ENCODE data around the gene IYD.

The IYD gene

GRCh38 chr6:150368762-150369161 is at the start of gene IYD:
Gene IYD (plus strand): TSS chr6:150369012. CDS start chr6:150369032, 20 bp downstream.
- no peaks in the 10 kb centered on the region for H3K9me3 ChIP-seq (ENCODE audit: control insufficient read depth, insufficient read depth, low read length)
- no peak within 1 kb of the TSS for H3K4me3 ChIP-seq (ENCODE audit: low read depth, low read length)
- H3K9ac ChIP-seq (ENCODE audit: low read depth, low read length): no peak within 1 kb of the TSS
- H3K27me3 ChIP-seq (ENCODE audit: control insufficient read depth, insufficient read depth, low read length): no peaks in the 10 kb centered on the region
- H3K4me1 ChIP-seq (ENCODE audit: control insufficient read depth, insufficient read depth, low read length): no peaks in the 10 kb centered on the region
- H3K36me3 ChIP-seq (ENCODE audit: control insufficient read depth, insufficient read depth, low read length): no peaks in the 10 kb centered on the region
- no peak within 1 kb of the TSS for H3K27ac ChIP-seq (ENCODE audit: low read depth, low read length)

- Histone ChIP-seq H3K9ac (ENCODE audit: low read depth, low read length) (no peak overlapping the region), H3K27me3 (ENCODE audit: control insufficient read depth, insufficient read depth, low read length) (no peaks in the 10 kb centered on the region), H3K9me3 (ENCODE audit: control insufficient read depth, insufficient read depth, low read length) (no peaks in the 10 kb centered on the region)
These were observed 48.9 kb upstream of the IYD start for GRCh38 chr6:150319924-150320323.

GRCh38 chr6:150320442-150320841 is 48.4 kb upstream of the IYD start:
- no peaks in the 10 kb centered on the region for H3K36me3 ChIP-seq (ENCODE audit: control insufficient read depth, insufficient read depth, low read length)
- no peaks in the 10 kb centered on the region for H3K27me3 ChIP-seq (ENCODE audit: control insufficient read depth, insufficient read depth, low read length)
- no peaks in the 10 kb centered on the region for H3K4me1 ChIP-seq (ENCODE audit: control insufficient read depth, insufficient read depth, low read length)
- H3K27ac ChIP-seq (ENCODE audit: low read depth, low read length): no peak overlapping the region
- no peak overlapping the region for H3K4me3 ChIP-seq (ENCODE audit: low read depth, low read length)
- no peak overlapping the region for H3K9ac ChIP-seq (ENCODE audit: low read depth, low read length)
- no peaks in the 10 kb centered on the region for H3K9me3 ChIP-seq (ENCODE audit: control insufficient read depth, insufficient read depth, low read length)

More at GRCh38 chr6:150319924-150320323, 48.9 kb upstream of the IYD start:
- Histone ChIP-seq H3K4me3 (ENCODE audit: low read depth, low read length) (no peak overlapping the region), H3K4me1 (ENCODE audit: control insufficient read depth, insufficient read depth, low read length) (no peaks in the 10 kb centered on the region), H3K27ac (ENCODE audit: low read depth, low read length) (no peak overlapping the region), H3K36me3 (ENCODE audit: control insufficient read depth, insufficient read depth, low read length) (no peaks in the 10 kb centered on the region)

GRCh38 chr6:150322466-150322871 is 46.3 kb upstream of the IYD start:
- Histone ChIP-seq H3K36me3 (ENCODE audit: control insufficient read depth, insufficient read depth, low read length) (no peaks in the 10 kb centered on the region), H3K4me1 (ENCODE audit: control insufficient read depth, insufficient read depth, low read length) (no peaks in the 10 kb centered on the region), H3K27me3 (ENCODE audit: control insufficient read depth, insufficient read depth, low read length) (no peaks in the 10 kb centered on the region), H3K9ac (ENCODE audit: low read depth, low read length) (no peak overlapping the region), H3K27ac (ENCODE audit: low read depth, low read length) (no peak overlapping the region), H3K9me3 (ENCODE audit: control insufficient read depth, insufficient read depth, low read length) (no peaks in the 10 kb centered on the region), H3K4me3 (ENCODE audit: low read depth, low read length) (no peak overlapping the region)

GRCh38 chr6:150323205-150323604 is 45.6 kb upstream of the IYD start:
- H3K27me3 ChIP-seq (ENCODE audit: control insufficient read depth, insufficient read depth, low read length): no peaks in the 10 kb centered on the region
- no peaks in the 10 kb centered on the region for H3K36me3 ChIP-seq (ENCODE audit: control insufficient read depth, insufficient read depth, low read length)
- H3K4me1 ChIP-seq (ENCODE audit: control insufficient read depth, insufficient read depth, low read length): no peaks in the 10 kb centered on the region
- no peak overlapping the region for H3K4me3 ChIP-seq (ENCODE audit: low read depth, low read length)
- no peaks in the 10 kb centered on the region for H3K9me3 ChIP-seq (ENCODE audit: control insufficient read depth, insufficient read depth, low read length)
- no peak overlapping the region for H3K27ac ChIP-seq (ENCODE audit: low read depth, low read length)
- no peak overlapping the region for H3K9ac ChIP-seq (ENCODE audit: low read depth, low read length)

- Histone ChIP-seq H3K36me3 (ENCODE audit: control insufficient read depth, insufficient read depth, low read length) (no peaks in the 10 kb centered on the region), H3K9me3 (ENCODE audit: control insufficient read depth, insufficient read depth, low read length) (no peaks in the 10 kb centered on the region), H3K27ac (ENCODE audit: low read depth, low read length) (no peak overlapping the region)
These were observed 44.8 kb upstream of the IYD start for GRCh38 chr6:150324044-150324443.

GRCh38 chr6:150325066-150325772 is 43.6 kb upstream of the IYD start:
- no peaks in the 10 kb centered on the region for H3K4me1 ChIP-seq (ENCODE audit: control insufficient read depth, insufficient read depth, low read length)
- no peaks in the 10 kb centered on the region for H3K36me3 ChIP-seq (ENCODE audit: control insufficient read depth, insufficient read depth, low read length)
- H3K9me3 ChIP-seq (ENCODE audit: control insufficient read depth, insufficient read depth, low read length): no peaks in the 10 kb centered on the region
- no peaks in the 10 kb centered on the region for H3K27me3 ChIP-seq (ENCODE audit: control insufficient read depth, insufficient read depth, low read length)
- H3K4me3 ChIP-seq (ENCODE audit: low read depth, low read length): no peak overlapping the region
- no peak overlapping the region for H3K27ac ChIP-seq (ENCODE audit: low read depth, low read length)
- H3K9ac ChIP-seq (ENCODE audit: low read depth, low read length): no peak overlapping the region

More at GRCh38 chr6:150324044-150324443, 44.8 kb upstream of the IYD start:
- no peak overlapping the region for H3K9ac ChIP-seq (ENCODE audit: low read depth, low read length)
- no peak overlapping the region for H3K4me3 ChIP-seq (ENCODE audit: low read depth, low read length)
- H3K4me1 ChIP-seq (ENCODE audit: control insufficient read depth, insufficient read depth, low read length): no peaks in the 10 kb centered on the region
- H3K27me3 ChIP-seq (ENCODE audit: control insufficient read depth, insufficient read depth, low read length): no peaks in the 10 kb centered on the region

GRCh38 chr6:150327117-150327774 is 41.6 kb upstream of the IYD start:
- no peaks in the 10 kb centered on the region for H3K27me3 ChIP-seq (ENCODE audit: control insufficient read depth, insufficient read depth, low read length)
- no peaks in the 10 kb centered on the region for H3K36me3 ChIP-seq (ENCODE audit: control insufficient read depth, insufficient read depth, low read length)
- no peaks in the 10 kb centered on the region for H3K4me1 ChIP-seq (ENCODE audit: control insufficient read depth, insufficient read depth, low read length)
- H3K4me3 ChIP-seq (ENCODE audit: low read depth, low read length): no peak overlapping the region
- no peaks in the 10 kb centered on the region for H3K9me3 ChIP-seq (ENCODE audit: control insufficient read depth, insufficient read depth, low read length)
- no peak overlapping the region for H3K9ac ChIP-seq (ENCODE audit: low read depth, low read length)
- H3K27ac ChIP-seq (ENCODE audit: low read depth, low read length): no peak overlapping the region

- no peaks in the 10 kb centered on the region for H3K27me3 ChIP-seq (ENCODE audit: control insufficient read depth, insufficient read depth, low read length)
- no peak overlapping the region for H3K4me3 ChIP-seq (ENCODE audit: low read depth, low read length)
- H3K27ac ChIP-seq (ENCODE audit: low read depth, low read length): no peak overlapping the region
- H3K4me1 ChIP-seq (ENCODE audit: control insufficient read depth, insufficient read depth, low read length): no peaks in the 10 kb centered on the region
- no peaks in the 10 kb centered on the region for H3K36me3 ChIP-seq (ENCODE audit: control insufficient read depth, insufficient read depth, low read length)
- no peaks in the 10 kb centered on the region for H3K9me3 ChIP-seq (ENCODE audit: control insufficient read depth, insufficient read depth, low read length)
- H3K9ac ChIP-seq (ENCODE audit: low read depth, low read length): no peak overlapping the region
These were observed 39.9 kb upstream of the IYD start for GRCh38 chr6:150328744-150329405.

- Histone ChIP-seq H3K9ac (ENCODE audit: low read depth, low read length) (no peak overlapping the region), H3K9me3 (ENCODE audit: control insufficient read depth, insufficient read depth, low read length) (no peaks in the 10 kb centered on the region), H3K36me3 (ENCODE audit: control insufficient read depth, insufficient read depth, low read length) (no peaks in the 10 kb centered on the region), H3K4me1 (ENCODE audit: control insufficient read depth, insufficient read depth, low read length) (no peaks in the 10 kb centered on the region), H3K27me3 (ENCODE audit: control insufficient read depth, insufficient read depth, low read length) (no peaks in the 10 kb centered on the region), H3K4me3 (ENCODE audit: low read depth, low read length) (no peak overlapping the region), H3K27ac (ENCODE audit: low read depth, low read length) (no peak overlapping the region)
These were observed 37.5 kb upstream of the IYD start for GRCh38 chr6:150331344-150331743.
